C4-2B (cell line): ENCODE data around the gene AMPH.

Experiments used
- CTCF ChIP-seq: fragments of 450-650 bp; conservative IDR thresholded peaks from 2 replicates; pipeline ENCODE4 v1.5.1; 2017; ENCODE audit warnings: mild to moderate bottlenecking
- ZFX ChIP-seq: fragments of 450-650 bp; IDR thresholded peaks from 2 replicates; pipeline ENCODE4 v1.6.1; 2017

- TF ChIP-seq CTCF (no peak), ZFX (no peak)
Observed at GRCh38 chr7:38504684-38505083, 126.5 kb downstream of the AMPH start.
